ENCODE data around the gene ZFYVE21. TPM values are rescaled to one million over a fixed set of nuclear protein-coding genes. Genes with fewer than 3 reads are reported as not detected.

Gene ZFYVE21
- total RNA-seq, 2 experiments from 2014 or later, result 18.0 to 22.5 TPM

DNA sequence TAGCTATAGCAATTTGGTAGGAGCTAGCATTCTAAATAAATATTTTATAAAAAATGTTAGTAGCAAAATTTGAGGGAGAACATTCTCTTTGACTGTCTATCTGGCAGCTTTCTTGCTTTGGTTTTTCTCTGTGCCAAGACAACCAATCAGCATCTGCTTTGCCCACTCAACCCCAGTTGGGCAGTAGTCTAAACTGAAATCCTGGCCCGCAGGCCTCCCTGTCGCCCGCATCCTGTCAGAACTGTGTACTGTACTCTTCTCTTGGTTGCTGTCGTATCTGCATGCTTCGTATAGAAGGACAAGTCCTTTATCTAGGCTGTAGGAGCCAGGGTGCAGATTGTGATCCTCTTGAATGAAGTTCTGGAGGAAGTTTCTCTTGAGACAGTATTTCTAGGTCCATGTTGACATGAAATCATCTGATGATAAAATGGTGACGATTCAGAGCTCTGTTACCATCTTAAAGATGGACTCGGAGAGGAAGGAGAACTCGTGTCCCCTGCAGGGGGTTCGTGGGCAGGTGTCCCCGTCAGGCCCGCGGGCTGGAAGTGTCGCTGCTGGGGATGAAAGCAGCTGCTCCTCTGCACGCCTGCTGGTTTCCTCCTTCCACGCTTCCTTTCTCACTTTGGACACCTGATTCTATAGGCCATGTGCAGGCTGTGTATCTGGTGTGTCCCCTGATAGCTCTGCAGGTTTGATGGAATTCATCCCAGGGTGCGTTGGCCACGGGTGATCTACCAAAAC lies 34.9 kb upstream of the ZFYVE21 start:
- no peak for DNase-seq (ENCODE audit: low spot score)
- CTCF ChIA-PET (ENCODE audit: unreplicated experiment), result interaction anchor here (1.0 kb wide), 1 partner anchor 52 kb away, joined by 4 read pairs; the partner anchor contains the start of gene KLC1
- Histone ChIP-seq H3K79me2 (ENCODE audit: insufficient read depth, low read depth, low read length) (no peaks in the 10 kb centered on the region), H3K9me2 (ENCODE audit: insufficient read depth, low read length) (no peaks in the 10 kb centered on the region), H3K27ac (ENCODE audit: low read depth, low read length, poor library complexity, severe bottlenecking) (no peak overlapping the region), H3K36me3 (ENCODE audit: insufficient read depth, low read length) (peaks cover 96% of the 10 kb centered on the region), H3K4me2 (ENCODE audit: low read length) (no peak overlapping the region), H4K20me1 (ENCODE audit: insufficient read depth, low read length) (no peaks in the 10 kb centered on the region), H3K4me3 (ENCODE audit: low read depth, low read length, poor library complexity, severe bottlenecking) (no peak overlapping the region), H3K4me1 (ENCODE audit: insufficient read depth, low read length, poor library complexity, severe bottlenecking) (peaks cover 12% of the 10 kb centered on the region), H2AFZ (ENCODE audit: low read length) (no peak overlapping the region), H3K9me3 (ENCODE audit: low read length) (no peaks in the 10 kb centered on the region)
- TF ChIP-seq CTCF (conservative IDR thresholded peaks at IDR 0.05; ENCODE audit: low read length) (no peak), EZH2phosphoT487 (IDR thresholded peaks at IDR 0.05; ENCODE audit: borderline replicate concordance, low read depth, low read length) (no peak)
- BruUV-seq (replicated peaks), result no TSS peak
- POLR2A ChIA-PET, result interaction anchor here (0.5 to 1.2 kb wide), 4 partner anchors 10 to 52 kb away, joined by 3 to 5 read pairs (median 4); no protein-coding TSS in a partner anchor
- intact Hi-C loops (cut with micrococcal nuclease; ENCODE audit: unreplicated experiment), result no loop called here

DNA sequence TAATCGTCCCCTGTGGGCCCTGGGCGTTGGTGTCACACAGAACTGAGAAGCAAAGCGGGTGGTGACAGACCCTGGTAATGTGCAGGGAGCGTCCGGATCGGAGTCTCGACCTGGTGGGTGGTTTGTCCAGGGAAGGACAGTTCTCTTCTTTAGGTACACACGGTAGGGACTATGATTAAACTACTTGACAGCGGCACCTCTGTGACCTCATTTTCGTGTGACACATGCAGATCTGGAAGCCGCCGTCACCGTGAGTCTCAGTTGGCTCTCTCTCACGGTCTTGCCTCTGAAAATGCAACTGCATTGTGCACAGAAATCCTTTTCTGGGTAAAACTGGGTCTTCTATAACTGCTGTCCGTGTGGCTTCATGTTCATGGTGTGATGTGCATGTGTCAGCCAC lies 32.5 kb upstream of the ZFYVE21 start:
- Histone ChIP-seq H3K4me2 (ENCODE audit: low read length) (no peak overlapping the region), H3K4me3 (ENCODE audit: low read depth, low read length, poor library complexity, severe bottlenecking) (no peak overlapping the region), H4K20me1 (ENCODE audit: insufficient read depth, low read length) (no peaks in the 10 kb centered on the region), H3K36me3 (ENCODE audit: insufficient read depth, low read length) (peaks cover 94% of the 10 kb centered on the region), H3K79me2 (ENCODE audit: insufficient read depth, low read depth, low read length) (no peaks in the 10 kb centered on the region), H3K27ac (ENCODE audit: low read depth, low read length, poor library complexity, severe bottlenecking) (no peak overlapping the region), H2AFZ (ENCODE audit: low read length) (no peak overlapping the region), H3K4me1 (ENCODE audit: insufficient read depth, low read length, poor library complexity, severe bottlenecking) (peaks cover 12% of the 10 kb centered on the region), H3K9me2 (ENCODE audit: insufficient read depth, low read length) (no peaks in the 10 kb centered on the region), H3K9me3 (ENCODE audit: low read length) (no peaks in the 10 kb centered on the region)
- DNase-seq (ENCODE audit: low spot score), result no peak
- POLR2A ChIA-PET, result no interaction called here
- intact Hi-C loops (cut with micrococcal nuclease; ENCODE audit: unreplicated experiment), result no loop called here
- no TSS peak for BruUV-seq (replicated peaks)
- no peak for TF ChIP-seq EZH2phosphoT487 (IDR thresholded peaks at IDR 0.05; ENCODE audit: borderline replicate concordance, low read depth, low read length)
- no peak for TF ChIP-seq CTCF (conservative IDR thresholded peaks at IDR 0.05; ENCODE audit: low read length)
- CTCF ChIA-PET (ENCODE audit: unreplicated experiment), result no interaction called here

- Histone ChIP-seq H3K9me3 (ENCODE audit: low read length) (no peaks in the 10 kb centered on the region), H3K4me3 (ENCODE audit: low read depth, low read length, poor library complexity, severe bottlenecking) (no peak overlapping the region), H4K20me1 (ENCODE audit: insufficient read depth, low read length) (no peaks in the 10 kb centered on the region), H3K4me1 (ENCODE audit: insufficient read depth, low read length, poor library complexity, severe bottlenecking) (peaks cover 16% of the 10 kb centered on the region), H3K36me3 (ENCODE audit: insufficient read depth, low read length) (peaks cover 90% of the 10 kb centered on the region), H3K79me2 (ENCODE audit: insufficient read depth, low read depth, low read length) (no peaks in the 10 kb centered on the region; the same call in 1 of the 2 replicates), H3K9me2 (ENCODE audit: insufficient read depth, low read length) (no peaks in the 10 kb centered on the region), H2AFZ (ENCODE audit: low read length) (no peak overlapping the region), H3K27ac (ENCODE audit: low read depth, low read length, poor library complexity, severe bottlenecking) (no peak overlapping the region), H3K4me2 (ENCODE audit: low read length) (no peak overlapping the region)
- no TSS peak for BruUV-seq (replicated peaks)
- DNase-seq (ENCODE audit: low spot score), result no peak
- ChIA-PET POLR2A (no interaction called here), CTCF (ENCODE audit: unreplicated experiment) (no interaction called here)
- TF ChIP-seq CTCF (conservative IDR thresholded peaks at IDR 0.05; ENCODE audit: low read length) (no peak), EZH2phosphoT487 (IDR thresholded peaks at IDR 0.05; ENCODE audit: borderline replicate concordance, low read depth, low read length) (no peak)
- intact Hi-C loops (cut with micrococcal nuclease; ENCODE audit: unreplicated experiment), result no loop called here
These were observed 31.1 kb upstream of the ZFYVE21 start for GRCh38 chr14:103684471-103684870.
